ENCODE data around the gene ITCH.
"Not testable (repeated sequence)": the region's sequence is repeated elsewhere in the genome, so short reads cannot be mapped to it uniquely, and the experiment has no call there.

DNA sequence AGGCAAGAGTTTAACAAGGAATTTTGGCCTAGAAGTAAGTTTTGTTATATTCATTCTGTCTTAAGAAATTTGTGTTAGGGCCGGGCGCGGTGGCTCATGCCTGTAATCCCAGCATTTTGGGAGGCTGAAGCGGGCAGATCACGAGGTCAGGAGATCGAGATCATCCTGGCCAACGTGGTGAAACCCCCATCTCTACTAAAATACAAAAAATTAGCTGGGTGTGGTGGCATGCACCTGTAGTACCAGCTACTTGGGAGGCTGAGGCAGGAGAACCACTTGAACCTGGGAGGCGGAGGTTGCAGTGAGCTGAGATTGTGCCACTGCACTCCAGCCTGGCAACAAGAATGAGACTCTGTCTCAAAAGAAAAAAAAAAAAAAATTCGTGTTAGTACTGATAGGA lies 4.8 kb downstream of the ITCH start:
- TF ChIP-seq, protein P1, sequence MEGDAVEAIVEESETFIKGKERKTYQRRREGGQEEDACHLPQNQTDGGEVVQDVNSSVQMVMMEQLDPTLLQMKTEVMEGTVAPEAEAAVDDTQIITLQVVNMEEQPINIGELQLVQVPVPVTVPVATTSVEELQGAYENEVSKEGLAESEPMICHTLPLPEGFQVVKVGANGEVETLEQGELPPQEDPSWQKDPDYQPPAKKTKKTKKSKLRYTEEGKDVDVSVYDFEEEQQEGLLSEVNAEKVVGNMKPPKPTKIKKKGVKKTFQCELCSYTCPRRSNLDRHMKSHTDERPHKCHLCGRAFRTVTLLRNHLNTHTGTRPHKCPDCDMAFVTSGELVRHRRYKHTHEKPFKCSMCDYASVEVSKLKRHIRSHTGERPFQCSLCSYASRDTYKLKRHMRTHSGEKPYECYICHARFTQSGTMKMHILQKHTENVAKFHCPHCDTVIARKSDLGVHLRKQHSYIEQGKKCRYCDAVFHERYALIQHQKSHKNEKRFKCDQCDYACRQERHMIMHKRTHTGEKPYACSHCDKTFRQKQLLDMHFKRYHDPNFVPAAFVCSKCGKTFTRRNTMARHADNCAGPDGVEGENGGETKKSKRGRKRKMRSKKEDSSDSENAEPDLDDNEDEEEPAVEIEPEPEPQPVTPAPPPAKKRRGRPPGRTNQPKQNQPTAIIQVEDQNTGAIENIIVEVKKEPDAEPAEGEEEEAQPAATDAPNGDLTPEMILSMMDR (IDR thresholded peaks at IDR 0.05): not testable (repeated sequence)
- TF ChIP-seq EP300, POLR2AphosphoS5, POLR2A (IDR thresholded peaks at IDR 0.05): not testable (repeated sequence)
